ENCODE results near the gene PRKAG2. TPM values are rescaled to one million over a fixed set of nuclear protein-coding genes. Genes with fewer than 3 reads are reported as not detected.

PRKAG2 gene
- total and polyA plus RNA-seq, 8 donors = 12.9 to 34.6 (median 18.0) TPM

GRCh38 chr7:151705636-151706276 lies 171.2 kb downstream of the PRKAG2 start:
- peak in 2 of 4 donors; percentile 51 to 53 for DNase-seq
- no peaks in the 10 kb centered on the region for H3K36me3 ChIP-seq
- no peaks in the 10 kb centered on the region for H3K27me3 ChIP-seq
- no peak overlapping the region for H3K27ac ChIP-seq
- peaks cover 0 to 8% of the 10 kb centered on the region in 2 donors for H3K4me1 ChIP-seq
- no peak overlapping the region for H3K4me3 ChIP-seq
- intact Hi-C loops (cut with DNase I) = no loop called here
- TF ChIP-seq, protein P1, sequence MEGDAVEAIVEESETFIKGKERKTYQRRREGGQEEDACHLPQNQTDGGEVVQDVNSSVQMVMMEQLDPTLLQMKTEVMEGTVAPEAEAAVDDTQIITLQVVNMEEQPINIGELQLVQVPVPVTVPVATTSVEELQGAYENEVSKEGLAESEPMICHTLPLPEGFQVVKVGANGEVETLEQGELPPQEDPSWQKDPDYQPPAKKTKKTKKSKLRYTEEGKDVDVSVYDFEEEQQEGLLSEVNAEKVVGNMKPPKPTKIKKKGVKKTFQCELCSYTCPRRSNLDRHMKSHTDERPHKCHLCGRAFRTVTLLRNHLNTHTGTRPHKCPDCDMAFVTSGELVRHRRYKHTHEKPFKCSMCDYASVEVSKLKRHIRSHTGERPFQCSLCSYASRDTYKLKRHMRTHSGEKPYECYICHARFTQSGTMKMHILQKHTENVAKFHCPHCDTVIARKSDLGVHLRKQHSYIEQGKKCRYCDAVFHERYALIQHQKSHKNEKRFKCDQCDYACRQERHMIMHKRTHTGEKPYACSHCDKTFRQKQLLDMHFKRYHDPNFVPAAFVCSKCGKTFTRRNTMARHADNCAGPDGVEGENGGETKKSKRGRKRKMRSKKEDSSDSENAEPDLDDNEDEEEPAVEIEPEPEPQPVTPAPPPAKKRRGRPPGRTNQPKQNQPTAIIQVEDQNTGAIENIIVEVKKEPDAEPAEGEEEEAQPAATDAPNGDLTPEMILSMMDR (IDR thresholded peaks at IDR 0.05) = peak; percentile 32 to 35
- H3K9me3 ChIP-seq = no peaks in the 10 kb centered on the region
- peak; percentile 87 for ATAC-seq

DNA sequence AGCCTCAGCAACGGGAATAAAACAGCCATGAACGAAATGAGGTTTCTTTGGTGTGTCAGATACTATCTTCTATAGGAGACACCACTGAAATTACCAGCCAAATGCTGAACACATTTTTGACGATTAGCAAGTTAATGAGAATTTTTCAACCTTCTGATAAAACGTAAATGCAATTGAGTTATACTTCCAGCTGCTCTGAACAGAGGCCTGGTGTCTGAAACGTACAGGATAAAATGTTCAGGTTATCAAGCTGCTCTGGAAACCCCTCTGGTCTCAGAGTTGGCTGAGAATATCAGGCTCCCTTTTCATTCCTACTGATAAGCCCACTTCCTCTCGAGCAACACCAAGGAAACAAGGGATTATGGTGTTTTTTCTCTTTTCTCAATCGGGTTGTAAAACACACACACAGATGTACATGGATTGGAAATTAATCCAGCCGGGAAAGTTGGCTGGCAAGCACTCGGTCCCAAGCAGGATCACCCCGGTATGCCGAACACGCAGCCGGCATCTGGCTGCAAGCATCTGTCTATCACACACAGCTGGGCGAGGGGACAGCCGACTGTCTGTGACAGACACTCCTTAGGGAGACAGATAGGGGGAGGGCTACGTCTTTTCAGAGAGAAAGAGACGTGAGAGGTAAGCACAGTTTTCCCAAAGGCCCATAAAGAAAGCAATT lies 171.8 kb downstream of the PRKAG2 start:
- H3K4me1 ChIP-seq = peaks cover 0 to 10% of the 10 kb centered on the region in 2 donors
- peak; percentile 6 for ATAC-seq
- intact Hi-C loops (cut with DNase I) = no loop called here
- no peaks in the 10 kb centered on the region for H3K27me3 ChIP-seq
- no peak overlapping the region for H3K27ac ChIP-seq
- no peak overlapping the region for H3K4me3 ChIP-seq
- no peaks in the 10 kb centered on the region for H3K36me3 ChIP-seq
- DNase-seq = peak in 1 of 4 donors; percentile 59
- TF ChIP-seq, protein P1 (IDR thresholded peaks at IDR 0.05) = no peak
- no peaks in the 10 kb centered on the region for H3K9me3 ChIP-seq

DNA sequence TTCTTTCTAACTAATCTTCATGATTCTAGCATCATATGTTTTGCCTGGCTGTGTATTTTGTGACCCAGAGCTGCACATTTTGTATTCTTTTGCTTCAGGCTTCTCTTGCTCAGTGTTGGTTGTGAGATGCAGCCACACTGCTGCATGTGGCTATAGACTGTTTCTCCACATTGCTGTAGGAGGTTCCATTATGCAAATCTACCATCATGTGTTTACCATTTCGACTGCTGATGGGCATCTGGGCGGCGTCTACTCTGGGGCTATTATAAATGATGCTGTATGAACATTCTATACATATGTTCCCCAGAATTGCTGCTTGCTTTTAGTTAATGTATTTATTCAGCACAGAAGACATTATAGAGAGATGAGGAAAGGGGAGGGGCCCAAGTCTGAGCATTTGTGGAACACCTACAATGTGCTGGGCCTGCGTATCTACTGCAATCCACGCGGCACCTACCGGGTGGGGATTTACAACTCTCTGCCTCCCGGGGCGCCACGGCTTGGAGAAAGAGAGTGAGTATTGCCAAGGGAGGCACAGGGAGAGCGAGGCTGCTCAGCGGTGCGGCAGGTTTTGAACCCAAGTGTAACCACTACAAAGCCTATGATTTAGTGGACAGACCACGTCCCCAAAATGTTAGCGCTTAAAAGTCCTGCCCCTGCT lies 172.5 kb downstream of the PRKAG2 start:
- peaks cover 0 to 14% of the 10 kb centered on the region in 2 donors for H3K4me1 ChIP-seq
- no peaks in the 10 kb centered on the region for H3K9me3 ChIP-seq
- TF ChIP-seq, protein P1 (IDR thresholded peaks at IDR 0.05) = no peak
- DNase-seq (peak in 1 of 4 donors; percentile 75), ATAC-seq (no peak)
- no peaks in the 10 kb centered on the region for H3K36me3 ChIP-seq
- H3K4me3 ChIP-seq = no peak overlapping the region
- H3K27ac ChIP-seq = no peak overlapping the region
- intact Hi-C loops (cut with DNase I) = no loop called here
- H3K27me3 ChIP-seq = no peaks in the 10 kb centered on the region

GRCh38 chr7:151702961-151703360 lies 174.0 kb downstream of the PRKAG2 start:
- Histone ChIP-seq H3K4me3 (no peak overlapping the region), H3K36me3 (no peaks in the 10 kb centered on the region), H3K9me3 (no peaks in the 10 kb centered on the region), H3K27me3 (no peaks in the 10 kb centered on the region), H3K27ac (no peak overlapping the region), H3K4me1 (peaks cover 0 to 14% of the 10 kb centered on the region in 2 donors)
- intact Hi-C loops (cut with DNase I) = no loop called here
- DNase-seq (peak in 1 of 4 donors; percentile 4), ATAC-seq (no peak)
- TF ChIP-seq, protein P1 (IDR thresholded peaks at IDR 0.05) = no peak

- no peaks in the 10 kb centered on the region for H3K9me3 ChIP-seq
- H3K4me3 ChIP-seq = no peak overlapping the region
- DNase-seq = peak in 1 of 4 donors; percentile 58
- H3K4me1 ChIP-seq = peaks cover 0 to 8% of the 10 kb centered on the region in 2 donors
- TF ChIP-seq, protein P1 (IDR thresholded peaks at IDR 0.05) = no peak
- intact Hi-C loops (cut with DNase I) = no loop called here
- H3K27me3 ChIP-seq = no peaks in the 10 kb centered on the region
- no peak for ATAC-seq
- H3K36me3 ChIP-seq = no peaks in the 10 kb centered on the region
- no peak overlapping the region for H3K27ac ChIP-seq
Observed at GRCh38 chr7:151700586-151701165, 176.2 kb downstream of the PRKAG2 start.

All from left lung (tissue), 10 donors.